Mucosa of descending colon (tissue), 3 donors: ENCODE measurements around the gene GTF3C5. TPM values are rescaled to one million over a fixed set of nuclear protein-coding genes. Genes with fewer than 3 reads are reported as not detected.
A peak's percentile ranks its signal among the peaks of the same experiment; 100 is the strongest.
"Not testable (repeated sequence)": the region's sequence is repeated elsewhere in the genome, so short reads cannot be mapped to it uniquely, and the experiment has no call there.

Experiments used
- ATAC-seq: fragments of 200-7000 bp; cut with Tn5 transposase; one replicate; pipeline ENCODE4 v1.9.1; 2020; ENCODE audit warnings: mild to moderate bottlenecking, moderate library complexity
- DNase-seq, 3 donors: peaks; one replicate each; pipeline ENCODE4 v3.0.0-alpha.2; 2020
- H3K36me3 ChIP-seq: fragments of 200-600 bp; one replicate; pipeline ENCODE4 v1.8.0; 2021; ENCODE audit warnings: low read depth, mild to moderate bottlenecking
- H3K4me1 ChIP-seq: fragments of 200-600 bp; one replicate; pipeline ENCODE4 v1.8.0; 2021; ENCODE audit warnings: low read depth, mild to moderate bottlenecking
- H3K4me3 ChIP-seq: fragments of 200-600 bp; one replicate; pipeline ENCODE4 v1.8.0; 2021; ENCODE audit warnings: mild to moderate bottlenecking
- H3K9me3 ChIP-seq: fragments of 200-600 bp; one replicate; pipeline ENCODE4 v1.8.0; 2021; ENCODE audit warnings: mild to moderate bottlenecking
- intact Hi-C, 2 donors: fragments of 100-400 bp; cut with DNase I in 1 of 2; cut with micrococcal nuclease in 1 of 2; formaldehyde crosslinking; loops; one replicate each; pipeline versions ENCODE4 v1.11.0 to v1.11.1; 2022; cut with DNase I, micrococcal nuclease
- total RNA-seq, 3 donors: library from RNA; stranded (reverse); fragmentation: NEBNext Ultra II Directional in 2 of 3; extraction: Animal tissue kit (Norgen Biotek cat#: 25700) in 2 of 3; gene quantifications; one replicate each; pipeline versions ENCODE4 v1.2.1 to v1.2.4, GENCODE V29; 2021 to 2023
- TF ChIP-seq, protein P1 (sequence below): fragments of 200-600 bp; IDR thresholded peaks from one replicate; pipeline ENCODE4 v1.8.0; 2022; ENCODE audit warnings: antibody characterized with exemption, mild to moderate bottlenecking
- donor health status: DM: no; HTN: no; CAD: no; lungs with moderate emphysema.
- donor health status: DM: no; HTN: no; CAD: no.
- donor health status: DM: no; HTN: yes; CAD: no.

The GTF3C5 gene
- total RNA-seq, 3 donors from 2014 or later = 45.8 to 53.6 (median 52.2) TPM

DNA sequence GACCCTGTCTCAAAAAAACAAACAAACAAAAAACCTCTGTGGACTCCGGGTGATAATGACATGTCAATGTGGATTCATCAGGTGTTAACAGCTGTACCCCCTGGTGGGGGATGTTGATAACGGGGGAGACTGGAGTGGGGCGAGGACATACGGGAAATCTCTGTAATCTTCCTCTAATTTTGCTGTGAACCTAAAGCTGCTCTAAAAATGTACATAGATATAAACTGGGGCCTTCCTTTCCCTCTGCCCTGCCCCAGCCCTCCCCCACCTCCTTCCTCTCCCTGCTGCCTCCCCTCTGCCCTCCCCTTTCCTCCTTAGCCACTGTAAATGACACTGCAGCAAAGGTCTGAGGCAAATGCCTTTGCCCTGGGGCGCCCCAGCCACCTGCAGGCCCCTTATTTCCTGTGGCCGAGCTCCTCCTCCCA, 29.6 kb downstream of the GTF3C5 start:
- TF ChIP-seq, protein P1, sequence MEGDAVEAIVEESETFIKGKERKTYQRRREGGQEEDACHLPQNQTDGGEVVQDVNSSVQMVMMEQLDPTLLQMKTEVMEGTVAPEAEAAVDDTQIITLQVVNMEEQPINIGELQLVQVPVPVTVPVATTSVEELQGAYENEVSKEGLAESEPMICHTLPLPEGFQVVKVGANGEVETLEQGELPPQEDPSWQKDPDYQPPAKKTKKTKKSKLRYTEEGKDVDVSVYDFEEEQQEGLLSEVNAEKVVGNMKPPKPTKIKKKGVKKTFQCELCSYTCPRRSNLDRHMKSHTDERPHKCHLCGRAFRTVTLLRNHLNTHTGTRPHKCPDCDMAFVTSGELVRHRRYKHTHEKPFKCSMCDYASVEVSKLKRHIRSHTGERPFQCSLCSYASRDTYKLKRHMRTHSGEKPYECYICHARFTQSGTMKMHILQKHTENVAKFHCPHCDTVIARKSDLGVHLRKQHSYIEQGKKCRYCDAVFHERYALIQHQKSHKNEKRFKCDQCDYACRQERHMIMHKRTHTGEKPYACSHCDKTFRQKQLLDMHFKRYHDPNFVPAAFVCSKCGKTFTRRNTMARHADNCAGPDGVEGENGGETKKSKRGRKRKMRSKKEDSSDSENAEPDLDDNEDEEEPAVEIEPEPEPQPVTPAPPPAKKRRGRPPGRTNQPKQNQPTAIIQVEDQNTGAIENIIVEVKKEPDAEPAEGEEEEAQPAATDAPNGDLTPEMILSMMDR = no peak
- intact Hi-C loops = no loop called here
- no peak for DNase-seq
- H3K4me1 ChIP-seq = no peaks in the 10 kb centered on the region
- H3K36me3 ChIP-seq = no peaks in the 10 kb centered on the region
- no peak overlapping the region for H3K4me3 ChIP-seq
- no peaks in the 10 kb centered on the region for H3K9me3 ChIP-seq
- peak; percentile 48 for ATAC-seq

DNA sequence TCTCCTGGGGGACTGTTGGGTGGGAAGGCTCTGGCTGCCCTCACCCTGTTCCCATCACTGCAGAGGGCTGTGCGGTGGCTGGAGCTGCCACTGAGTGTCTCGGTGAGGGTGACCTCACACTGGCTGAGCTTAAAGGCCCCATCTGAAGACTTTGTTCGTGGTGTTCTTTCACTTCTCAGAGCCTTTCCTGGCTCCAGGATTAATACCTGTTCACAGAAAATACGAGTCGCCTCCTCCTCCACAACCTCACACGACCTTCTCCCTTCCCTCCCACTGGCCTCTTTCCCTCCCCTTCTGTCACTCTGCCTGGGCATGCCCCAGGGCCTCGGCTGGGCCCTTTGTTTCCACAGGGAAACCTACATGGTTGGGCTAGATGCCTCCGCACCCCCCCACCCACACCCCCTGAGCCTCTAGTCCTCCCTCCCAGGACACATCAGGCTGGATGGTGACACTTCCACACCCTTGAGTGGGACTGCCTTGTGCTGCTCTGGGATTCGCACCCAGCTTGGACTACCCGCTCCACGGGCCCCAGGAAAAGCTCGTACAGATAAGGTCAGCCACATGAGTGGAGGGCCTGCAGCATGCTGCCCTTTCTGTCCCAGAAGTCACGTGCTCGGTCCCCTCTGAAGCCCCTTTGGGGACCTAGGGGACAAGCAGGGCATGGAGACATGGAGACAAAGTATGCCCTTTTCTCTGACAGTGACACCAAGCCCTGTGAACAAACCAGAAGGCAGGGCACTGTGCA, 30.4 kb downstream of the GTF3C5 start:
- H3K36me3 ChIP-seq, DNase-seq, intact Hi-C loops, H3K4me3 ChIP-seq, H3K9me3 ChIP-seq, H3K4me1 ChIP-seq: not testable (repeated sequence)
- ATAC-seq = peak; percentile 9

DNA sequence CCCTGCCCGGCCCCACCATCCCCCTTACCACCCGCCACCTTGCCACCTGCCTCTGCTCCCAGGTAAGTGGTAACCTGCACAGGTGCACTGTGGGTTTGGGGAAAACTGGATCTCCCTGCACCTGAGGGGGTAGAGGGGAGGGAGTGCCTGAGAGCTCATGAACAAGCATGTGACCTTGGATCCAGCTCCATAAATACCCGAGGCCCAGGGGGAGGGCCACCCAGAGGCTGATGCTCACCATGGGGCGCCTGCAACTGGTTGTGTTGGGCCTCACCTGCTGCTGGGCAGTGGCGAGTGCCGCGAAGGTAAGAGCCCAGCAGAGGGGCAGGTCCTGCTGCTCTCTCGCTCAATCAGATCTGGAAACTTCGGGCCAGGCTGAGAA, 31.0 kb downstream of the GTF3C5 start, which contains the start of gene CEL:
Gene CEL (plus strand): TSS at position 218 of the 382 bp plus-strand sequence. CDS start 22 bp downstream, at position 240.
- H3K9me3 ChIP-seq, H3K36me3 ChIP-seq, H3K4me3 ChIP-seq, intact Hi-C loops, DNase-seq, H3K4me1 ChIP-seq: not testable (repeated sequence)
- ATAC-seq = peak; percentile 48

DNA sequence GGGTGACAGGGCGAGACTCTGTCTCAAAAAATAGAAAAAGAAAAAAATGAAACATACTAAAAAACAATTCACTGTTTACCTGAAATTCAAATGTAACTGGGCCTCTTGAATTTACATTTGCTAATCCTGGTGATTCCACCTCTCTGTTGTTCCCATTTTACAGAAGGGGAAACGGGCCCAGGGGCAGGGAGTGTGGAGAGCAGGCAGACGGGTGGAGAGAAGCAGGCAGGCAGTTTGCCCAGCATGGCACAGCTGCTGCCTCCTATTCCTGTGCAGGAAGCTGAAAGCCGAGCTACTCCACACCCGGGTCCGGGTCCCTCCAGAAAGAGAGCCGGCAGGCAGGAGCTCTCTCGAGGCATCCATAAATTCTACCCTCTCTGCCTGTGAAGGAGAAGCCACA, 31.8 kb downstream of the GTF3C5 start:
- DNase-seq, ATAC-seq, H3K9me3 ChIP-seq, H3K4me3 ChIP-seq, H3K36me3 ChIP-seq, H3K4me1 ChIP-seq, intact Hi-C loops: not testable (repeated sequence)

DNA sequence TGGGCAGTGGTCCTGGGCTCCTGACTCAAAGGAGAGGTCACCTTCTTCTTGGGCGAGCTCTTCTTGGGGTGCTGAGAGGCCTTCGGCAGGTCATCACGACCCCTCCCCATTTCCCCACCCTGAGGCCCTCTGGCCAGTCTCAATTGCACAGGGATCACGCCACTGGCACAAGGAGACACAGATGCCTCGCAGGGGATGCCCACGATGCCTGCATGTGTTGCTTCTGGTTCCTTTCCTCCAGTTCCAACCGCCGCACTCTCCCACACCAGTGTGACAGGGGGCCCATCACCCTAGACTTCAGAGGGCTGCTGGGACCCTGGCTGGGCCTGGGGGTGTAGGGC, 32.3 kb downstream of the GTF3C5 start:
- no peaks in the 10 kb centered on the region for H3K4me1 ChIP-seq
- DNase-seq (no peak), ATAC-seq (no peak)
- no peak overlapping the region for H3K4me3 ChIP-seq
- TF ChIP-seq, protein P1 = no peak
- no peaks in the 10 kb centered on the region for H3K9me3 ChIP-seq
- no peaks in the 10 kb centered on the region for H3K36me3 ChIP-seq
- intact Hi-C loops = no loop called here

DNA sequence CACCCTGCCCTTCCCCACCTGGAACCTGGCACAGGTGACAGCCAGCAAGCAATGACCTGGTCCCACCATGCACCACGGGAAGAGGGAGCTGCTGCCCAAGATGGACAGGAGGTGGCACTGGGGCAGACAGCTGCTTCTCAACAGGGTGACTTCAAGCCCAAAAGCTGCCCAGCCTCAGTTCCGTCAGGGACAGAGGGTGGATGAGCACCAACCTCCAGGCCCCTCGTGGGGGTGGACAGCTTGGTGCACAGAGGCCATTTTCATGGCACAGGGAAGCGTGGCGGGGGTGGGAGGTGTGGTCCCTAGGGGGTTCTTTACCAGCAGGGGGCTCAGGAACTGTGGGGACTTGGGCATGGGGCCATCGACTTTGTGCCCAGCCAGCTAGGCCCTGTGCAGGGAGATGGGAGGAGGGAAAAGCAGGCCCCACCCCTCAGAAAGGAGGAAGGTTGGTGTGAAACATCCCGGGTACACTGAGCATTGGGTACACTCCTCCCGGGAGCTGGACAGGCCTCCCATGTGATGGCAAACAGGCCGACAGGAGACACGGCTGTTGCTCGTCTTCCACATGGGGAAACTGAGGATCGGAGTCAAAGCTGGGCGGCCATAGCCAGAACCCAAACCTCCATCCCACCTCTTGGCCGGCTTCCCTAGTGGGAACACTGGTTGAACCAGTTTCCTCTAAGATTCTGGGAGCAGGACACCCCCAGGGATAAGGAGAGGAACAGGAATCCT, 32.9 kb downstream of the GTF3C5 start:
- intact Hi-C loops = no loop called here
- DNase-seq (no peak), ATAC-seq (no peak)
- no peaks in the 10 kb centered on the region for H3K9me3 ChIP-seq
- TF ChIP-seq, protein P1 = no peak
- H3K4me1 ChIP-seq = no peaks in the 10 kb centered on the region
- no peaks in the 10 kb centered on the region for H3K36me3 ChIP-seq
- H3K4me3 ChIP-seq = no peak overlapping the region

DNA sequence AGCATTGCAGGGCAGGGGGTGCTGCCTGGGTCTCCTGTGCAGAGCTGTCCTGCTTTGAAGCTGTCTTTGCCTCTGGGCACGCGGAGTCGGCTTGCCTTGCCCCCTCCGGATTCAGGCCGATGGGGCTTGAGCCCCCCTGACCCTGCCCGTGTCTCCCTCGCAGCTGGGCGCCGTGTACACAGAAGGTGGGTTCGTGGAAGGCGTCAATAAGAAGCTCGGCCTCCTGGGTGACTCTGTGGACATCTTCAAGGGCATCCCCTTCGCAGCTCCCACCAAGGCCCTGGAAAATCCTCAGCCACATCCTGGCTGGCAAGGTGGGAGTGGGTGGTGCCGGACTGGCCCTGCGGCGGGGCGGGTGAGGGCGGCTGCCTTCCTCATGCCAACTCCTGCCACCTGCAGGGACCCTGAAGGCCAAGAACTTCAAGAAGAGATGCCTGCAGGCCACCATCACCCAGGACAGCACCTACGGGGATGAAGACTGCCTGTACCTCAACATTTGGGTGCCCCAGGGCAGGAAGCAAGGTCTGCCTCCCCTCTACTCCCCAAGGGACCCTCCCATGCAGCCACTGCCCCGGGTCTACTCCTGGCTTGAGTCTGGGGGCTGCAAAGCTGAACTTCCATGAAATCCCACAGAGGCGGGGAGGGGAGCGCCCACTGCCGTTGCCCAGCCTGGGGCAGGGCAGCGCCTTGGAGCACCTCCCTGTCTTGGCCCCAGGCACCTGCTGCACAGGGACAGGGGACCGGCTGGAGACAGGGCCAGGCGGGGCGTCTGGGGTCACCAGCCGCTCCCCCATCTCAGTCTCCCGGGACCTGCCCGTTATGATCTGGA, 33.7 kb downstream of the GTF3C5 start:
- Histone ChIP-seq H3K9me3 (no peaks in the 10 kb centered on the region), H3K36me3 (no peaks in the 10 kb centered on the region), H3K4me3 (no peak overlapping the region), H3K4me1 (no peaks in the 10 kb centered on the region)
- ATAC-seq (no peak), DNase-seq (no peak)
- intact Hi-C loops = no loop called here
- TF ChIP-seq, protein P1 = no peak
